NT2/D1 (cell line): ENCODE results near the gene VRTN.

ENCODE experiments used
- SUZ12 ChIP-seq: IDR thresholded peaks from 2 replicates; pipeline ENCODE4 v1.6.1; 2011; ENCODE audit not compliant: insufficient read length, insufficient read depth; ENCODE audit errors: extremely low read depth
- YY1 ChIP-seq: IDR thresholded peaks from 2 replicates; pipeline ENCODE4 v1.6.1; 2011; ENCODE audit not compliant: insufficient read length, insufficient read depth
- ZNF274 ChIP-seq: IDR thresholded peaks from 2 replicates; pipeline ENCODE4 v1.6.1; 2011; ENCODE audit warnings: mild to moderate bottlenecking, low read depth, low read length

DNA sequence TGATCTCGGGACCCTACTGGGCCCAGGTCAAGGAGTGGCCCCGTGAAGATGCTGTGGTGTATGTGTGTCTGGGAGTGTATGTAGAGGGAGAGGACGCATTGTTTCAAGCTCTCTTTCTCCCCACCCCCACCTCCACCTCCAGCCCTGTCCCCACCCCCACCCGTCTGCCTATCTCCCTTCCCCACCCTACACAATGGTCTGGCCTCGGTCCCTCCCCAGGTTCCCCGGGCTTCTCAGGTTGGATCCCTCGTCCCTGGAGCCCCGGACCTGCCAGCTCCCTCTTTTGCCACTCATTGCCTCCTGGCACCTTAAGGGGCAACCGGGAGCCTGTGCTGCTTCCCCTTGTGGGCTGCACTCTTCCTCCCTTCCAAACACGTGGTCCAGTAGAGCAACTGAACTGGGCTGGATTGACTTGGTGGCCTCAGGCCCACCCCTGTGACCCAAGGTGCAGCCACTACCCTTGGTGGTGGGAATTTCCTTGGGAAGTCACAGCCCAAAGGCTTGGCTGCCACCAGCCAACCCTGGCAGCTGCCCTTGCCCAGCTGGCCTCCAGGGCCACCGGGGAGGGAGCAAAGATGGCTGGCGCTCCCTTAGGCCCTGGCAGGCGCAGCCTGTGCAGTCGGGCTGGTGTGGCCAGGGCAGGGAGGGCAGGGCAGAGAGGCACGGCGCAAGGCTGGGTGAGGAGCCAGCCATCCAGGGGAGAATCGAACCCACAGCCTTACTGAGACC, 628 bp downstream of the VRTN start:
- TF ChIP-seq YY1 (no peak), SUZ12 (no peak), ZNF274 (no peak)
